CD4-positive, alpha-beta memory T cell (primary cell): Measurements from ENCODE around the gene NEGR1. TPM values are rescaled to one million over a fixed set of nuclear protein-coding genes. Genes with fewer than 3 reads are reported as not detected.

Source experiments
- CTCF ChIA-PET: fragments of 350-600 bp; sonication (Branson Sonifier 250); formaldehyde crosslinking; loops from one replicate; lab custom pipeline; 2021; ENCODE audit warnings: inconsistent platforms; ENCODE audit not compliant: partially characterized antibody; lab: Charles Lee
- POLR2A ChIA-PET: fragments of 350-600 bp; sonication (Branson Sonifier 250); formaldehyde crosslinking; loops from one replicate; lab custom pipeline; 2021; ENCODE audit not compliant: partially characterized antibody; lab: Charles Lee
- DNase-seq, 5 donors: peaks; one replicate each; pipeline versions ENCODE4 v3.0.0 to v3.0.0-alpha.2; 2020 to 2022; ENCODE audit warnings: mixed read lengths in 1 of 5
- H3K27ac ChIP-seq: one replicate; pipeline ENCODE4 v1.7.0; 2013; ENCODE audit warnings: low read depth, low read length
- H3K27me3 ChIP-seq: 2 replicates; pipeline ENCODE4 v1.7.0; 2013; ENCODE audit warnings: mild to moderate bottlenecking, low read length, moderate library complexity; ENCODE audit not compliant: insufficient read depth
- H3K36me3 ChIP-seq: 2 replicates; pipeline ENCODE4 v1.7.0; 2013; ENCODE audit warnings: mild to moderate bottlenecking, low read length, moderate library complexity; ENCODE audit not compliant: insufficient read depth
- H3K4me1 ChIP-seq: 2 replicates; pipeline ENCODE4 v1.7.0; 2013; ENCODE audit warnings: mild to moderate bottlenecking, low read length, moderate library complexity; ENCODE audit not compliant: insufficient read depth
- H3K4me3 ChIP-seq, 2 donors: one replicate each; pipeline ENCODE4 v1.7.0; 2013; ENCODE audit warnings: low read length in 2 of 2, mild to moderate bottlenecking in 1 of 2
- H3K9me3 ChIP-seq, 2 donors: one replicate each; pipeline ENCODE4 v1.7.0; 2013; ENCODE audit warnings: low read length in 2 of 2, control low read depth in 1 of 2; ENCODE audit not compliant: control insufficient read depth in 1 of 2
- H3K27ac Mint-ChIP-seq, 7 donors: one replicate each; pipeline ENCODE4 v1.8.0; 2020 to 2021; ENCODE audit warnings: mixed read lengths in 7 of 7, mild to moderate bottlenecking in 6 of 7, inconsistent platforms in 3 of 7, moderate library complexity in 3 of 7
- H3K27me3 Mint-ChIP-seq, 2 donors: one replicate each; pipeline ENCODE4 v1.8.0; 2020 to 2021; ENCODE audit warnings: mixed read lengths in 2 of 2
- H3K36me3 Mint-ChIP-seq, 2 donors: one replicate each; pipeline ENCODE4 v1.8.0; 2020 to 2021; ENCODE audit warnings: mixed read lengths in 2 of 2, inconsistent platforms in 1 of 2, mild to moderate bottlenecking in 1 of 2
- H3K4me1 Mint-ChIP-seq, 4 donors: one replicate each; pipeline ENCODE4 v1.8.0; 2020 to 2021; ENCODE audit warnings: mixed read lengths in 4 of 4, mild to moderate bottlenecking in 1 of 4
- H3K4me3 Mint-ChIP-seq, 8 donors: one replicate each; pipeline ENCODE4 v1.8.0; 2020 to 2021; ENCODE audit warnings: mixed read lengths in 8 of 8, mild to moderate bottlenecking in 7 of 8, moderate library complexity in 6 of 8, inconsistent platforms in 3 of 8
- H3K9me3 Mint-ChIP-seq, 8 donors: one replicate each; pipeline ENCODE4 v1.8.0; 2020 to 2021; ENCODE audit warnings: mixed read lengths in 8 of 8, mild to moderate bottlenecking in 5 of 8, inconsistent platforms in 3 of 8, moderate library complexity in 1 of 8
- intact Hi-C: fragments of 100-400 bp; cut with micrococcal nuclease; formaldehyde crosslinking; loops from one replicate; pipeline ENCODE4 v1.15.1; 2023
- polyA plus RNA-seq, 2 donors: library from polyadenylated mRNA; unstranded; fragments of 300-500 nt; fragmentation: Illumina TruSeq; gene quantifications; one replicate each; pipeline ENCODE4 v1.2.3, GENCODE V29; 2021
- total RNA-seq, 2 experiments: library from RNA; stranded (reverse); gene quantifications; one replicate each; pipeline ENCODE4 v1.2.3, GENCODE V29; 2021

The NEGR1 gene
- total and polyA plus RNA-seq, 4 experiments from 2014 or later: not detected

GRCh38 chr1:71371581-71371980 lies 910.8 kb downstream of the NEGR1 start:
- H3K4me1 Mint-ChIP-seq: no peaks in the 10 kb centered on the region

GRCh38 chr1:71364236-71364635 lies 918.1 kb downstream of the NEGR1 start:
- POLR2A ChIA-PET: no interaction called here
- no peaks in the 10 kb centered on the region for H3K27me3 ChIP-seq
- H3K27ac Mint-ChIP-seq: no peak overlapping the region
- no peaks in the 10 kb centered on the region for H3K36me3 Mint-ChIP-seq
- H3K36me3 ChIP-seq: no peaks in the 10 kb centered on the region
- DNase-seq: no peak
- H3K4me3 ChIP-seq: no peak overlapping the region
- H3K27me3 Mint-ChIP-seq: no peaks in the 10 kb centered on the region
- peaks cover 2 to 18% (median 7%) of the 10 kb centered on the region in 8 donors for H3K9me3 Mint-ChIP-seq
- intact Hi-C loops: no loop called here
- H3K9me3 ChIP-seq: no peaks in the 10 kb centered on the region
- H3K4me1 Mint-ChIP-seq: no peaks in the 10 kb centered on the region
- H3K4me3 Mint-ChIP-seq: no peak overlapping the region
- no peak overlapping the region for H3K27ac ChIP-seq
- CTCF ChIA-PET: no interaction called here
- no peaks in the 10 kb centered on the region for H3K4me1 ChIP-seq

More at GRCh38 chr1:71371581-71371980, 910.8 kb downstream of the NEGR1 start:
- Histone ChIP-seq H3K4me1 (no peaks in the 10 kb centered on the region), H3K27ac (no peak overlapping the region), H3K4me3 (no peak overlapping the region), H3K36me3 (no peaks in the 10 kb centered on the region), H3K9me3 (peaks cover 0 to 2% of the 10 kb centered on the region in 2 donors), H3K27me3 (no peaks in the 10 kb centered on the region)
- ChIA-PET POLR2A (no interaction called here), CTCF (no interaction called here)
- no peak overlapping the region for H3K27ac Mint-ChIP-seq
- intact Hi-C loops: no loop called here
- DNase-seq: no peak
- H3K4me3 Mint-ChIP-seq: no peak overlapping the region
- no peaks in the 10 kb centered on the region for H3K27me3 Mint-ChIP-seq
- no peaks in the 10 kb centered on the region for H3K36me3 Mint-ChIP-seq
- H3K9me3 Mint-ChIP-seq: peaks cover 0 to 28% (median 3%) of the 10 kb centered on the region in 8 donors

GRCh38 chr1:71362691-71363090 lies 919.6 kb downstream of the NEGR1 start:
- Mint-ChIP-seq H3K36me3 (no peaks in the 10 kb centered on the region), H3K27ac (no peak overlapping the region), H3K9me3 (peaks cover 4 to 22% (median 15%) of the 10 kb centered on the region in 8 donors), H3K4me1 (no peaks in the 10 kb centered on the region), H3K4me3 (no peak overlapping the region), H3K27me3 (no peaks in the 10 kb centered on the region)
- no peak overlapping the region for H3K4me3 ChIP-seq
- peaks cover 0 to 2% of the 10 kb centered on the region in 2 donors for H3K9me3 ChIP-seq
- intact Hi-C loops: no loop called here
- no peak overlapping the region for H3K27ac ChIP-seq
- POLR2A ChIA-PET: no interaction called here
- DNase-seq: no peak
- H3K27me3 ChIP-seq: no peaks in the 10 kb centered on the region
- CTCF ChIA-PET: no interaction called here
- H3K4me1 ChIP-seq: no peaks in the 10 kb centered on the region
- no peaks in the 10 kb centered on the region for H3K36me3 ChIP-seq

- POLR2A ChIA-PET: no interaction called here
- H3K4me3 Mint-ChIP-seq: no peak overlapping the region
- no peak for DNase-seq
These were observed 920.3 kb downstream of the NEGR1 start for GRCh38 chr1:71362076-71362475.

GRCh38 chr1:71357708-71358107 lies 924.6 kb downstream of the NEGR1 start:
- no peak for DNase-seq
- CTCF ChIA-PET: no interaction called here

More at GRCh38 chr1:71362076-71362475, 920.3 kb downstream of the NEGR1 start:
- intact Hi-C loops: no loop called here
- peaks cover 4 to 19% (median 15%) of the 10 kb centered on the region in 8 donors for H3K9me3 Mint-ChIP-seq
- Histone ChIP-seq H3K4me3 (no peak overlapping the region), H3K4me1 (no peaks in the 10 kb centered on the region), H3K27ac (no peak overlapping the region), H3K9me3 (peaks cover 0 to 2% of the 10 kb centered on the region in 2 donors), H3K27me3 (no peaks in the 10 kb centered on the region), H3K36me3 (no peaks in the 10 kb centered on the region)
- no peaks in the 10 kb centered on the region for H3K4me1 Mint-ChIP-seq
- no peak overlapping the region for H3K27ac Mint-ChIP-seq
- no peaks in the 10 kb centered on the region for H3K27me3 Mint-ChIP-seq
- CTCF ChIA-PET: no interaction called here
- H3K36me3 Mint-ChIP-seq: no peaks in the 10 kb centered on the region

GRCh38 chr1:71351438-71351837 lies 930.9 kb downstream of the NEGR1 start:
- POLR2A ChIA-PET: no interaction called here
- CTCF ChIA-PET: no interaction called here

More at GRCh38 chr1:71357708-71358107, 924.6 kb downstream of the NEGR1 start:
- Histone ChIP-seq H3K4me3 (no peak overlapping the region), H3K36me3 (no peaks in the 10 kb centered on the region), H3K27me3 (no peaks in the 10 kb centered on the region), H3K9me3 (peaks cover 0 to 2% of the 10 kb centered on the region in 2 donors), H3K27ac (no peak overlapping the region), H3K4me1 (no peaks in the 10 kb centered on the region)
- Mint-ChIP-seq H3K9me3 (peaks cover 7 to 38% (median 20%) of the 10 kb centered on the region in 8 donors), H3K27ac (no peak overlapping the region), H3K4me1 (no peaks in the 10 kb centered on the region), H3K27me3 (no peaks in the 10 kb centered on the region), H3K4me3 (no peak overlapping the region), H3K36me3 (no peaks in the 10 kb centered on the region)
- POLR2A ChIA-PET: no interaction called here
- intact Hi-C loops: no loop called here

GRCh38 chr1:71350805-71351204 lies 931.5 kb downstream of the NEGR1 start:
- Mint-ChIP-seq H3K4me3 (no peak overlapping the region), H3K4me1 (no peaks in the 10 kb centered on the region), H3K36me3 (no peaks in the 10 kb centered on the region), H3K27ac (no peak overlapping the region), H3K27me3 (no peaks in the 10 kb centered on the region), H3K9me3 (peaks cover 3 to 19% (median 5%) of the 10 kb centered on the region in 8 donors)
- no peak overlapping the region for H3K4me3 ChIP-seq
- no peaks in the 10 kb centered on the region for H3K9me3 ChIP-seq
- H3K27me3 ChIP-seq: no peaks in the 10 kb centered on the region
- intact Hi-C loops: no loop called here
- no peak for DNase-seq
- no peaks in the 10 kb centered on the region for H3K4me1 ChIP-seq
- no peak overlapping the region for H3K27ac ChIP-seq
- ChIA-PET CTCF (interaction anchor here (0.6 kb wide), 1 partner anchor 10 kb away, joined by 3 read pairs; no protein-coding TSS in a partner anchor), POLR2A (no interaction called here)
- no peaks in the 10 kb centered on the region for H3K36me3 ChIP-seq

More at GRCh38 chr1:71351438-71351837, 930.9 kb downstream of the NEGR1 start:
- no peak for DNase-seq
- H3K36me3 Mint-ChIP-seq: no peaks in the 10 kb centered on the region
- Histone ChIP-seq H3K27ac (no peak overlapping the region), H3K36me3 (no peaks in the 10 kb centered on the region), H3K4me1 (no peaks in the 10 kb centered on the region), H3K4me3 (no peak overlapping the region), H3K9me3 (no peaks in the 10 kb centered on the region), H3K27me3 (no peaks in the 10 kb centered on the region)
- H3K9me3 Mint-ChIP-seq: peaks cover 3 to 23% (median 8%) of the 10 kb centered on the region in 8 donors
- intact Hi-C loops: no loop called here
- H3K27ac Mint-ChIP-seq: no peak overlapping the region
- H3K4me1 Mint-ChIP-seq: no peaks in the 10 kb centered on the region
- no peaks in the 10 kb centered on the region for H3K27me3 Mint-ChIP-seq
- H3K4me3 Mint-ChIP-seq: no peak overlapping the region
